Type B pancreatic cell (in vitro differentiated cells): ENCODE measurements around the gene BTBD9. TPM values are rescaled to one million over a fixed set of nuclear protein-coding genes. Genes with fewer than 3 reads are reported as not detected.

Source experiments
- DNase-seq: peaks from one replicate; pipeline ENCODE4 v3.0.0; 2021; ENCODE audit warnings: mixed read lengths; ENCODE audit not compliant: unreplicated experiment; ENCODE audit errors: extremely low spot score
- H3K27ac Mint-ChIP-seq: 2 replicates; pipeline ENCODE4 v1.8.0; 2021; ENCODE audit warnings: mild to moderate bottlenecking, mixed read lengths
- H3K27me3 Mint-ChIP-seq: 2 replicates; pipeline ENCODE4 v1.8.0; 2021; ENCODE audit warnings: mixed read lengths
- H3K36me3 Mint-ChIP-seq: 2 replicates; pipeline ENCODE4 v1.8.0; 2021; ENCODE audit warnings: mixed read lengths
- H3K4me1 Mint-ChIP-seq: one replicate; pipeline ENCODE4 v1.8.0; 2021; ENCODE audit warnings: mixed read lengths; ENCODE audit not compliant: unreplicated experiment
- H3K4me3 Mint-ChIP-seq: 2 replicates; pipeline ENCODE4 v1.8.0; 2021; ENCODE audit warnings: mild to moderate bottlenecking, mixed read lengths
- H3K9me3 Mint-ChIP-seq: 2 replicates; pipeline ENCODE4 v1.8.0; 2021; ENCODE audit warnings: mixed read lengths
- CTCF ChIP-seq: fragments of 200-600 bp; sonication (generic); conservative IDR thresholded peaks from 2 replicates; pipeline ENCODE4 v1.5.0; 2021; ENCODE audit warnings: antibody characterized with exemption, mild to moderate bottlenecking
- total RNA-seq: library from RNA; stranded (reverse); gene quantifications from 2 replicates; pipeline ENCODE4 v1.2.1, GENCODE V29; 2021; ENCODE audit warnings: low replicate concordance

The BTBD9 gene
- total RNA-seq, 1 donor from 2014 or later, result 14.9 TPM

GRCh38 chr6:38179794-38180430, 459.8 kb downstream of the BTBD9 start:
- no peak overlapping the region for H3K4me3 Mint-ChIP-seq
- peaks cover 31% of the 10 kb centered on the region for H3K4me1 Mint-ChIP-seq
- peak overlapping the region; percentile 5 for H3K27ac Mint-ChIP-seq
- TF ChIP-seq CTCF, result no peak
- peaks cover 3% of the 10 kb centered on the region for H3K36me3 Mint-ChIP-seq
- no peaks in the 10 kb centered on the region for H3K27me3 Mint-ChIP-seq
- DNase-seq, result peak; percentile 62
- H3K9me3 Mint-ChIP-seq, result no peaks in the 10 kb centered on the region

GRCh38 chr6:38179300-38179699, 460.4 kb downstream of the BTBD9 start:
- H3K4me3 Mint-ChIP-seq, result no peak overlapping the region
- peaks cover 4% of the 10 kb centered on the region for H3K36me3 Mint-ChIP-seq
- H3K4me1 Mint-ChIP-seq, result peaks cover 35% of the 10 kb centered on the region
- TF ChIP-seq CTCF, result no peak
- H3K9me3 Mint-ChIP-seq, result no peaks in the 10 kb centered on the region
- DNase-seq, result no peak
- H3K27me3 Mint-ChIP-seq, result no peaks in the 10 kb centered on the region
- H3K27ac Mint-ChIP-seq, result peak overlapping the region; percentile 5

GRCh38 chr6:38178584-38178886, 461.2 kb downstream of the BTBD9 start:
- Mint-ChIP-seq H3K4me3 (no peak overlapping the region), H3K27ac (no peak overlapping the region), H3K9me3 (no peaks in the 10 kb centered on the region), H3K36me3 (peaks cover 7% of the 10 kb centered on the region), H3K4me1 (peaks cover 34% of the 10 kb centered on the region), H3K27me3 (no peaks in the 10 kb centered on the region)
- TF ChIP-seq CTCF, result no peak
- DNase-seq, result no peak

GRCh38 chr6:38177882-38178583, 461.7 kb downstream of the BTBD9 start:
- H3K27ac Mint-ChIP-seq, result peak overlapping the region; percentile 82
- H3K27me3 Mint-ChIP-seq, result no peaks in the 10 kb centered on the region
- H3K4me3 Mint-ChIP-seq, result no peak overlapping the region
- H3K36me3 Mint-ChIP-seq, result peaks cover 7% of the 10 kb centered on the region
- DNase-seq, result no peak
- TF ChIP-seq CTCF, result no peak
- peaks cover 38% of the 10 kb centered on the region for H3K4me1 Mint-ChIP-seq
- no peaks in the 10 kb centered on the region for H3K9me3 Mint-ChIP-seq

- no peaks in the 10 kb centered on the region for H3K9me3 Mint-ChIP-seq
- TF ChIP-seq CTCF, result no peak
- no peak for DNase-seq
- peak overlapping the region; percentile 82 for H3K27ac Mint-ChIP-seq
- peak overlapping the region; percentile 67 for H3K4me3 Mint-ChIP-seq
- H3K36me3 Mint-ChIP-seq, result peaks cover 7% of the 10 kb centered on the region
- no peaks in the 10 kb centered on the region for H3K27me3 Mint-ChIP-seq
- H3K4me1 Mint-ChIP-seq, result peaks cover 40% of the 10 kb centered on the region
Observed at GRCh38 chr6:38176797-38177751, 462.7 kb downstream of the BTBD9 start.
